Trophoblast cell (in vitro differentiated cells and primary cell): Measurements from ENCODE around the gene PLSCR4.

Experiments
- DNase-seq, 2 donors: peaks; one replicate each; pipeline ENCODE4 v3.0.0-alpha.2; 2016
- H2AFZ ChIP-seq: 2 replicates; pipeline ENCODE4 v1.6.1; 2013; ENCODE audit warnings: low read length, moderate library complexity, mild to moderate bottlenecking; ENCODE audit not compliant: insufficient read depth, poor library complexity
- H2AK5ac ChIP-seq: 2 replicates; pipeline ENCODE4 v1.6.1; 2013; ENCODE audit warnings: mild to moderate bottlenecking, low read length
- H2BK120ac ChIP-seq: 2 replicates; pipeline ENCODE4 v1.6.1; 2013; ENCODE audit warnings: low read length, mild to moderate bottlenecking, moderate library complexity; ENCODE audit not compliant: insufficient read depth, poor library complexity
- H2BK12ac ChIP-seq: 2 replicates; pipeline ENCODE4 v1.6.1; 2013; ENCODE audit warnings: mild to moderate bottlenecking, low read length, moderate library complexity
- H2BK5ac ChIP-seq: 2 replicates; pipeline ENCODE4 v1.6.1; 2013; ENCODE audit warnings: low read length, low read depth, moderate library complexity, mild to moderate bottlenecking; ENCODE audit not compliant: poor library complexity
- H3K14ac ChIP-seq: 2 replicates; pipeline ENCODE4 v1.6.1; 2013; ENCODE audit warnings: mild to moderate bottlenecking, low read length
- H3K18ac ChIP-seq: 2 replicates; pipeline ENCODE4 v1.6.1; 2013; ENCODE audit warnings: mild to moderate bottlenecking, low read length
- H3K23ac ChIP-seq: 2 replicates; pipeline ENCODE4 v1.6.1; 2013; ENCODE audit warnings: low read length
- H3K27ac ChIP-seq: 2 replicates; pipeline ENCODE4 v1.5.1; 2013; ENCODE audit warnings: low read depth, mild to moderate bottlenecking, inconsistent platforms, low read length, moderate library complexity
- H3K27me3 ChIP-seq: 2 replicates; pipeline ENCODE4 v1.6.1; 2013; ENCODE audit warnings: inconsistent platforms, mild to moderate bottlenecking, low read length, moderate library complexity; ENCODE audit not compliant: insufficient read depth
- H3K36me3 ChIP-seq, 2 experiments: 1 replicate in 1 of 2; 2 replicates in 1 of 2; pipeline ENCODE4 v1.6.1; 2013; ENCODE audit warnings: low read length in 2 of 2, mild to moderate bottlenecking in 2 of 2, moderate library complexity in 1 of 2; ENCODE audit not compliant: insufficient read depth in 2 of 2, control insufficient read depth in 1 of 2
- H3K4ac ChIP-seq: 2 replicates; pipeline ENCODE4 v1.6.1; 2013; ENCODE audit warnings: low read depth, mild to moderate bottlenecking, low read length, moderate library complexity
- H3K4me1 ChIP-seq, 2 experiments: 1 replicate in 1 of 2; 2 replicates in 1 of 2; pipeline ENCODE4 v1.6.1; 2013; ENCODE audit warnings: low read length in 2 of 2, mild to moderate bottlenecking in 2 of 2, moderate library complexity in 1 of 2; ENCODE audit not compliant: insufficient read depth in 2 of 2, control insufficient read depth in 1 of 2
- H3K4me2 ChIP-seq: 2 replicates; pipeline ENCODE4 v1.6.1; 2013; ENCODE audit warnings: inconsistent platforms, mild to moderate bottlenecking, low read length, moderate library complexity
- H3K4me3 ChIP-seq: 2 replicates; pipeline ENCODE4 v1.5.1; 2013; ENCODE audit warnings: mild to moderate bottlenecking, low read depth, low read length, inconsistent platforms
- H3K79me1 ChIP-seq: one replicate; pipeline ENCODE4 v1.6.1; 2013; ENCODE audit warnings: low read length
- H3K79me2 ChIP-seq: 2 replicates; pipeline ENCODE4 v1.6.1; 2013; ENCODE audit warnings: low read length, mild to moderate bottlenecking; ENCODE audit not compliant: control insufficient read depth, insufficient read depth, poor library complexity
- H3K9ac ChIP-seq: 2 replicates; pipeline ENCODE4 v1.6.1; 2013; ENCODE audit warnings: mild to moderate bottlenecking, low read length
- H3K9me3 ChIP-seq: 2 replicates; pipeline ENCODE4 v1.6.1; 2013; ENCODE audit warnings: low read depth, mild to moderate bottlenecking, control low read depth, inconsistent platforms, low read length; ENCODE audit not compliant: insufficient read depth
- H4K12ac ChIP-seq: 2 replicates; pipeline ENCODE4 v1.6.1; 2013; ENCODE audit warnings: low read depth, mild to moderate bottlenecking, low read length, moderate library complexity
- H4K8ac ChIP-seq: 2 replicates; pipeline ENCODE4 v1.6.1; 2013; ENCODE audit warnings: low read depth, mild to moderate bottlenecking, low read length, moderate library complexity
- H4K91ac ChIP-seq: one replicate; pipeline ENCODE4 v1.6.1; 2013; ENCODE audit warnings: low read depth, mild to moderate bottlenecking, low read length, moderate library complexity
- WGBS: extraction: QIAGEN DNeasy Blood & Tissue Kit; methylation state at CpG from one replicate; pipeline ENCODE4 v1.1.7; 2013; ENCODE audit warnings: missing lambda C conversion rate; ENCODE audit not compliant: insufficient read length, insufficient coverage; ENCODE audit errors: extremely low coverage; 5-methylcytosine and 5-hydroxymethylcytosine counted together

The PLSCR4 gene

DNA sequence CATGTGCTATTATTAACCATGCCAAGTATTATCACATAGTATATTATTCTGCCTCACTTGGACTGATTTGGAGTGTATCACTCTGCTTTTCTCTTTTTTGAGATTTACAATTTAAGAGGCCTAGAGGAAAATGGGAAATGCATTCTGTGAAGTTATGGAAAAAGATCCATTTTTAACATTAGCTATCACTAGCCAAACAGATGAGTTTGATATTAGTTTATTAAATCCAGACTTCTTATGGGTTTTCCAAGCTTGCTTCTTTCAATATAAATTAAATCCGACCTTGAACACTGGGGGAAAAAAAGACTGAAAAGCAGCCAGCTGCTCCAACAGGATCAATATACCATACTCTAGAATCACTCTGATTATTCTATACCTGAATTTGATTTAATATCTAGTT lies 59.9 kb downstream of the PLSCR4 start:
- Histone ChIP-seq H2BK120ac (no peak overlapping the region), H3K14ac (no peak overlapping the region), H3K9me3 (no peaks in the 10 kb centered on the region), H3K4ac (no peak overlapping the region), H3K79me1 (no peaks in the 10 kb centered on the region), H3K36me3 (no peaks in the 10 kb centered on the region), H2BK5ac (no peak overlapping the region), H2BK12ac (no peak overlapping the region), H3K4me1 (no peaks in the 10 kb centered on the region), H3K79me2 (no peaks in the 10 kb centered on the region), H4K91ac (no peak overlapping the region), H2AK5ac (no peak overlapping the region), H3K27me3 (no peaks in the 10 kb centered on the region), H3K9ac (no peak overlapping the region), H3K4me3 (no peak overlapping the region), H3K18ac (no peak overlapping the region), H3K4me2 (no peak overlapping the region), H4K8ac (no peak overlapping the region), H3K27ac (no peak overlapping the region), H4K12ac (no peak overlapping the region), H3K23ac (no peak overlapping the region), H2AFZ (no peak overlapping the region)
- no CpG with 5 or more reads among the region's 1 CpG for WGBS
- DNase-seq = no peak

- H2AFZ ChIP-seq = no peak overlapping the region
- no peak overlapping the region for H3K14ac ChIP-seq
- H2BK5ac ChIP-seq = no peak overlapping the region
- H3K4ac ChIP-seq = no peak overlapping the region
- no peak overlapping the region for H4K91ac ChIP-seq
- H3K27me3 ChIP-seq = no peaks in the 10 kb centered on the region
- no peak overlapping the region for H2BK12ac ChIP-seq
- no peak overlapping the region for H3K23ac ChIP-seq
- no peak overlapping the region for H3K4me2 ChIP-seq
- H3K9me3 ChIP-seq = no peaks in the 10 kb centered on the region
- H3K4me1 ChIP-seq = no peaks in the 10 kb centered on the region
- DNase-seq = peak; percentile 9 to 83
- no peak overlapping the region for H3K27ac ChIP-seq
- no peaks in the 10 kb centered on the region for H3K36me3 ChIP-seq
- H3K18ac ChIP-seq = no peak overlapping the region
- no peak overlapping the region for H3K9ac ChIP-seq
- H2BK120ac ChIP-seq = no peak overlapping the region
- H2AK5ac ChIP-seq = no peak overlapping the region
- H3K79me1 ChIP-seq = no peaks in the 10 kb centered on the region
- no peaks in the 10 kb centered on the region for H3K79me2 ChIP-seq
- no peak overlapping the region for H3K4me3 ChIP-seq
- whole genome bisulfite sequencing = no CpG with 5 or more reads among the region's 6 CpGs
- H4K12ac ChIP-seq = no peak overlapping the region
- H4K8ac ChIP-seq = no peak overlapping the region
Observed at GRCh38 chr3:146189519-146190173, 61.3 kb downstream of the PLSCR4 start.

- H3K79me2 ChIP-seq = no peaks in the 10 kb centered on the region
- H3K9me3 ChIP-seq = no peaks in the 10 kb centered on the region
- no peak overlapping the region for H3K14ac ChIP-seq
- no peak overlapping the region for H2AFZ ChIP-seq
- H2BK120ac ChIP-seq = no peak overlapping the region
- no peaks in the 10 kb centered on the region for H3K27me3 ChIP-seq
- H4K12ac ChIP-seq = no peak overlapping the region
- no peak overlapping the region for H4K8ac ChIP-seq
- no peak overlapping the region for H3K4me2 ChIP-seq
- no peak overlapping the region for H3K4ac ChIP-seq
- no peaks in the 10 kb centered on the region for H3K79me1 ChIP-seq
- H2BK12ac ChIP-seq = no peak overlapping the region
- H3K36me3 ChIP-seq = no peaks in the 10 kb centered on the region
- no peak overlapping the region for H4K91ac ChIP-seq
- H3K9ac ChIP-seq = no peak overlapping the region
- no peak overlapping the region for H3K23ac ChIP-seq
- H3K4me1 ChIP-seq = no peaks in the 10 kb centered on the region
- no peak overlapping the region for H2BK5ac ChIP-seq
- H3K18ac ChIP-seq = no peak overlapping the region
- WGBS = no CpG with 5 or more reads among the region's 2 CpGs
- H3K27ac ChIP-seq = no peak overlapping the region
- no peak overlapping the region for H3K4me3 ChIP-seq
- no peak overlapping the region for H2AK5ac ChIP-seq
- peak in 1 of 2 donors; percentile 46 for DNase-seq
Observed at GRCh38 chr3:146187334-146187950, 63.5 kb downstream of the PLSCR4 start.

DNA sequence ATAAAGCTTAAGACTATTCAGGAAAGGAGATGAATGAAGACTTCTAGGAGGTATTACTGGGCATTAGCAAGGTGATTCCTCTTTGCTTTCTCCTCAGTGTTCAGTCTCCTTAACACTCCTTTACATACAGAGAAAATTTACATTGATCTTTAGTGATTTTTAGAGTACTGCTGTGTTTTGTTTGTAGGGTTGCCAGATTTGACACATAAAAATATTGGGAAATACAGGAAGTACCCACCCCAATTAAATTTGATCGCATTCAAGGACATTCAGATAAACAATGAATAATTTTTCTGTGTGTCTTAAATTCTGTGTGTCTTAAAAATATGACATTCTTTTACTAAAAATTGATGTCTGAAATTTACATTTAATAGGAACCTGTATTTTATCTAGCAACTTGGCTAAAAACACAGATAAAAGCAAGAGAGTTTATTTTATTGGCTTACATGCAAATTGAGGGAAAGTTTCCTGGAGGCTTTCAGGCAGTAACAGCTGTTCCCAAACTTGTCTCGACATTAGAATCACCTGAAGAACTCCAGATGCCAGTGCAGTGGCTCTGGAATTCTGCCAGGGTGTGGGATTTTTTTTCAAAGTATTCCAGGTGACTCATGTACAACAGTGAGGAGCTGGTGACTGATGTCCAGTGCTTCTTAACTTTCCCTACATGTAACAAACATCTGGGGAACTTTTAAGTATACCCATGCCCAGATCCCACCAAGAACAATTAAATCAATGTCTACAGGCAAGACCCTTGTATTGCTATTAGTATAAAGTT lies 66.5 kb downstream of the PLSCR4 start:
- H2AFZ ChIP-seq = no peak overlapping the region
- DNase-seq = peak; percentile 54 to 74
- H2BK5ac ChIP-seq = no peak overlapping the region
- H2BK120ac ChIP-seq = no peak overlapping the region
- no peak overlapping the region for H3K23ac ChIP-seq
- no peaks in the 10 kb centered on the region for H3K9me3 ChIP-seq
- H2AK5ac ChIP-seq = no peak overlapping the region
- H3K18ac ChIP-seq = no peak overlapping the region
- no peaks in the 10 kb centered on the region for H3K36me3 ChIP-seq
- H3K27me3 ChIP-seq = no peaks in the 10 kb centered on the region
- H2BK12ac ChIP-seq = no peak overlapping the region
- no peak overlapping the region for H3K4me3 ChIP-seq
- H4K91ac ChIP-seq = no peak overlapping the region
- no peak overlapping the region for H3K27ac ChIP-seq
- no peak overlapping the region for H3K9ac ChIP-seq
- H3K79me2 ChIP-seq = no peaks in the 10 kb centered on the region
- H3K4ac ChIP-seq = no peak overlapping the region
- H3K14ac ChIP-seq = no peak overlapping the region
- no peak overlapping the region for H4K12ac ChIP-seq
- H3K79me1 ChIP-seq = no peaks in the 10 kb centered on the region
- H3K4me2 ChIP-seq = no peak overlapping the region
- no peaks in the 10 kb centered on the region for H3K4me1 ChIP-seq
- no CpG with 5 or more reads among the region's 2 CpGs for WGBS
- H4K8ac ChIP-seq = no peak overlapping the region
